GM19455 (cell line): Measurements from ENCODE around the gene PIK3R5.
"Not testable (repeated sequence)": the region's sequence is repeated elsewhere in the genome, so short reads cannot be mapped to it uniquely, and the experiment has no call there.

ENCODE experiments used
- ATAC-seq: cut with Tn5 transposase; IDR thresholded peaks from one replicate; pipeline ENCODE4 v1.9.1; 2021; ENCODE audit not compliant: unreplicated experiment

Gene PIK3R5

DNA sequence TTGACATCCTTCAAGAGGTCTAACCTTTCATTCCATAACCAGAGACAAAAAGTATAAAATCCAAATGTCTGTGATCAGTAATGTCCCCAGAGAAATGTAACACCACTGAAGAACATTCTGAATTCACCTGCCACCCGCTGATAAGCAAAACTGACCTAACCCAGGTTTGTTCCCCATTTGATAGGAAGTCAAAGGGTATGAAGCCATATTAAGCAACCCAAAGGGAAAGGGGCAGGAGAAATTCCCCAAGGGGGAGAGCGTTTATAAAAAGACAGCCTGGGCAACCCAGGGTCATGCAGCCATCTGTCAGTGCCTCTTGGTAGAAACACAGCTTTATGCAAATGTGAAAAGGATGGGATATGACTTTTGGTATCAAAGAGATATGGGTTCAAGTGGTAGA, 67.4 kb downstream of the PIK3R5 start:
- no peak for ATAC-seq

- ATAC-seq = no peak
These were observed 68.6 kb downstream of the PIK3R5 start for GRCh38 chr17:8896641-8897635.

DNA sequence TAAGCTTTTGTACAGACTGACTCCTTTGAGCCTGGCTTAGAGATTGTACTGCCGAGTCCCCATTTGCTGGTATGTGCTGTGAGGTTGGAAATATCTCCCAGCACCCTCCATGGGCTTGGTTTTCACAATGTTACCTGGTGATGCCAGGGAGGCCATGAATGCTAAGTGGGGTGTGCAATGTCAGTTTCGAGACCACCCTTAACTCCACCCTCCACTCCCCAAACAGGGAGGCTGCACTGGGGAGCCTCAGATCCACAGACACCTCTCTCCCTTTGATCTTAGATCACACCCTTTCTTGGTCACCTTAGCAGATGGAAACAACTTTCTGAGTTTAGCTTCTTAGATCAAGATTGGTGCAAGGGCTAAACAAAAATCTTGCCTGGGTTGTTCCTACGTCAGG, 69.4 kb downstream of the PIK3R5 start:
- ATAC-seq = no peak

GRCh38 chr17:8894673-8895578, 70.6 kb downstream of the PIK3R5 start:
- no peak for ATAC-seq

GRCh38 chr17:8894202-8894671, 71.3 kb downstream of the PIK3R5 start:
- no peak for ATAC-seq

- ATAC-seq = no peak
These were observed 71.8 kb downstream of the PIK3R5 start for GRCh38 chr17:8893621-8894201.

- no peak for ATAC-seq
These were observed 72.4 kb downstream of the PIK3R5 start for GRCh38 chr17:8893059-8893458.

GRCh38 chr17:8892338-8892690, 73.2 kb downstream of the PIK3R5 start:
- ATAC-seq = no peak

GRCh38 chr17:8890671-8891070, 74.8 kb downstream of the PIK3R5 start:
- no peak for ATAC-seq

DNA sequence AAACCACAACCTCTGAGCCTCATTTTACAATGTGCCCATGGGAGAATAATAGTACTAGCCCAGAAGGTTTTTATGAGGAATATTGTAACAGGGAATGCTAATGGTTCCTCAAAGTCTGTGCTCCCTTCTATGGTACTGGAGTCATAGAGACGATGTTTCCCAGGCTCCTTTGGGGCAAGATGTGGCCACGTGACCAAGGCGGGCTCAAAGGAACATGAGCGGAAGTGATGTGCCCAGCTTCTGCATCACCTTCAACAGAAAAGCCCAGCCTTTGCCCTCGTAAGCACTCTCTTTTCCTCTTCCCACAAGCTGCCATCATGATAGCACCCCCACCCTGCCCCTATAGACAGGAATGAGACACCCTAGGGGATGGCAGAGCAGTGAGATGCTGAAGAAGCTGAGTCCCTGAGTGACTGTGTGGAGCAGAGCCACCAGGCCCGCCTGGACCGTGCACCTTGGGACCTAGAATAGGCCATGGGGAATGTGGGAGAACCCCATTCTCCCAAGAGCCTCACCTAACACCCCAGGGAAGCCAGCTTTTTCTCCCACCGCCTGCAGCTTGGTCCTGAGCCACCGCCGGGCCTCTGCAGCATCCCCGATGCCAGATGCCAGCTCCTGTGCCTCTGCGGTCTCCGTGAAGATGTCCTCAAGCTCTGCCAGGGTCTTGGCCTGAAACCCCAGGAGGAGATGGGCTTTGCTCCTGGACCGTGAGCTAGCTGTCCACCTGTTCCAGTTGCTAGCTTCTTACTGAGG, 75.9 kb downstream of the PIK3R5 start:
- ATAC-seq = no peak

DNA sequence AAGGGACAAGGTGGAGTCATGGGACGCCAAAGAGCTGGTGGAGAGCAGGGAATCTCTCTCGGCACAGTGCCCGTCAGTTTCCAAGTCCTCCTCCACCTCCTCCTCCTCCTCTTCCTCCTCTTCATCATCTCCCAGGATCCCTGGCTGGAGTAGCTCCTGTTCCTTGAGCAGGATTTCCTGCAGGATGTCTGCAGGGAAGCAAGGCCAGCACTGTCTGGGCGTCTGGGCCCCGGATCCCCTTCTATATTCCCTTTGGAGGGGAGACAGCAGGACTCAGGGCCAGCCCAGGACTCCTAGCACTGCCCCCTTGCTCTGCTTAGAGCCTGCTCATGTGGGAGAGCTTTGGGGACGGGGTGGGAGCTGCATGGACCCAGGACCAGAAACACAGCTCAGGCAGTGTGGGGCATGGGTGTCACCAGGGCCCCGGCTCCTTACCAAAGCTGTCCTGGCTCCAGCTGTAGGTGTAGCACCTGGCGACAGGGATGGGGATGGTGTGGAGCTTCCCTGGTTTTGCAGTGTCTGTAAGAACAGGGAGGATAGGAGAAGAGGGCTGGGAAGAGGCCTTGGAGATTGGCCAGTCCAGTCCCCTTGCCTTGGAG, 76.7 kb downstream of the PIK3R5 start:
- no peak for ATAC-seq

DNA sequence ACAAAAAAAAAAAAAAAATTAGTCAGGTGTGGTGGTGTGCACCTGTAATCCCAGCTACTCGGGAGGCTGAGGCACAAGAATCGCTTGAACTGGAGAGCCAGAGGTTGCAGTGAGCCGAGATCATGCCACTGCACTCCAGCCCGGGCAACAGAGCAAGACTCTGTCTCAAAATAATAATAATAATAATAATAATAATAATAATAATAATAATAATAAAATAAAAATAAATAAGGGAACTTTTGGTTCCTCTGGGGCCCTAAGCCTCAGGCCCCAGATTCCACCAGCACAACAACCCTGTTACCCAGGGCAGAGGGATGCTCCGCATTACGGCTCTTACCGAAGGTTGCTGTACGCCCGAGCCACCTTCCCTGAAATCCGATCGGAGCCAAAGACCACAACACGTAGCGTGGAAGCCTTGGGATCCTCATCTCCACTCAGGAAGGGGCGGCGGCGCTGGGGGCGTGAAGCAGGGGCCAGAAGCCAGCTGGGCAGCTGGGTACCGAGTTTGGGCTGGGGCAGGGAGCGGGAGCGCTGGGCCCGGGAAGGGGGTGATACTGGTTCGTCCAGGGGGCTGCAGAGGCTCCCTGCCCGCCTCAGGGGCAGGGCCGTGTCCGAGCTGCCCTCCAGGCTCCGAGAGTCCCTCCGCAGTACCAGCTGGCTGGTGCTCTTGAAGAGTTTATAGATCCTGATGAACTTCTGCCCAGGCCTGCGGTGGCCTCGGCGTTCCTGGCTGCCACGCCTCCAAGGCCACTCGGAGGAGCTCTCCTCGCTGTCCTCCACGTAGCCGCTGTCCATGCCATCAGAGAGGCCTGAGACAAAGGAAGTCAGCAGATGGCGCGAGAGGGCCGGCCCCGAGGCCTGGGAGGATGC, 77.4 kb downstream of the PIK3R5 start:
- ATAC-seq = no peak

- no peak for ATAC-seq
These were observed 78.2 kb downstream of the PIK3R5 start for GRCh38 chr17:8887301-8887700.

- ATAC-seq = no peak
These were observed 79.4 kb downstream of the PIK3R5 start for GRCh38 chr17:8885967-8886684.

DNA sequence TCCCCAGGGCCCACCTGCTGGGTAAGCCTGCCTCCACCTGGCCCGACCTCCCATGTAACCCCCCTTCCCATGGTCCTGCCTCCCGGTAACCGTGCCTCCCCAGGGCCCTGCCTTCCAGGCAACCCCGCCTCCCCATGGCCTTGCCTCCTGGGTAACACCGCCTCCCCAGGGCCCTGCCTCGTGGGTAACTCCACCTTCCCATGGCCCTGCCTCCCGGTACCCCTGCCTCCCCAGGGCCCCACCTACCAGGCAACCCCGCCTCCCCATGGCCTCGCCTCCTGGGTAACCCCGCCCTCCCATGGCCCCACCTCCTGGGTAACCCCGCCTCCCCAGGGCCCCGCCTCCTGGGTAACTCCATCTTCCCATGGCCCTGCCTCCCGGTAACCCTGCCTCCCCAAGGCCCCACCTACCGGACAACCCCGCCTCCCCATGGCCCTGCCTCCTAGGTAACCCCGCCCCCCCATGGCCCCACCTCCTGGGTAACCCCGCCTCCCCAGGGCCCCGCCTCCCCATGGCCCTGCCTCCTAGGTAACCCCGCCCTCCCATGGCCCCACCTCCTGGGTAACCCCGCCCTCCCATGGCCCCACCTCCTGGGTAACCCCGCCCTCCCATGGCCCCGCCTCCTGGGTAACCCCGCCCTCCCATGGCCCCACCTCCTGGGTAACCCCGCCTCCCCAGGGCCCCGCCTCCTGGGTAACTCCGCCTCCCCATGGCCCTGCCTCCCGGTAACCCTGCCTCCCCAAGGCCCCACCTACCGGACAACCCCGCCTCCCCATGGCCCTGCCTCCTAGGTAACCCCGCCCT, 80.1 kb downstream of the PIK3R5 start:
- not testable (repeated sequence) for ATAC-seq

DNA sequence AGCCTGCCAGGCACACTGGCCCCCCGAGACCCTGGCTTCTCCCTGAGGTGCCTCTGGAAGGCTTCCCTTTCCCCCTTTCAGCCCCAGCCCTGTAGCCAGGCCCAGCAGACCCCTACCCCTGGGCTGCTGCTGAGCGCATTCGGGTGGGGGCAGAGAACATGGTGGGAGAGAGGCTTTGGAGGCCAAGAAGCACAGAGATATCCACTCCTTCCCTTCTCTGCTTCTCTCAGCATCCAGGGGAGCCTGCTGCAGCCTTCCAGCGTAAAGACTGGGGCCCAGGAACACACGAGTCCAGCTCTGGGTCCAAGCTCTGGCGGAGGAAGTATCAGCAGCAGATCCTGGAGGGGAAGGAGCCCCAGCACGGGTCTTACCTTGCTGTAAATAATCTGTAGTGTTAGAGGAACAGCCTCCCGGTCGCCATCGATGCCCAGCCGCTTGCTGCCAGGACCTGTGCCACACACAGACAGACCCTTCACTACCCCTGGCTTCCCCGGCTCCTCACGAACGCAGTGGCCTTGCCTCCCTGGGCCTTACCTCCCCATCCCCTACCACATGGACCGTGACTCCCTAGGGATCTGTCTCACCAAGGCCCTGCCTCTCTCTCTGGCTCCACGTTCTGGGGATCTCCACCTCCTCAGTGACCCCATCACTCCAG, 81.0 kb downstream of the PIK3R5 start:
- ATAC-seq = no peak

GRCh38 chr17:8883353-8883752, 82.2 kb downstream of the PIK3R5 start:
- ATAC-seq = no peak
